ENCODE data around the gene CBR3.

- no peak for TF ChIP-seq CTCF (conservative IDR thresholded peaks at IDR 0.05)
- TF ChIP-seq EZH2 (IDR thresholded peaks at IDR 0.05; ENCODE audit: low read depth), result no peak
Measured at GRCh38 chr21:36087362-36088138, 47.3 kb upstream of the CBR3 start.

Measured in PC-9 (cell line).